GM19438 (cell line): ENCODE data around the gene TBC1D8.

ENCODE experiments used
- ATAC-seq: cut with Tn5 transposase; IDR thresholded peaks from one replicate; pipeline ENCODE4 v1.9.1; 2021; ENCODE audit warnings: low read depth; ENCODE audit not compliant: unreplicated experiment

The TBC1D8 gene

DNA sequence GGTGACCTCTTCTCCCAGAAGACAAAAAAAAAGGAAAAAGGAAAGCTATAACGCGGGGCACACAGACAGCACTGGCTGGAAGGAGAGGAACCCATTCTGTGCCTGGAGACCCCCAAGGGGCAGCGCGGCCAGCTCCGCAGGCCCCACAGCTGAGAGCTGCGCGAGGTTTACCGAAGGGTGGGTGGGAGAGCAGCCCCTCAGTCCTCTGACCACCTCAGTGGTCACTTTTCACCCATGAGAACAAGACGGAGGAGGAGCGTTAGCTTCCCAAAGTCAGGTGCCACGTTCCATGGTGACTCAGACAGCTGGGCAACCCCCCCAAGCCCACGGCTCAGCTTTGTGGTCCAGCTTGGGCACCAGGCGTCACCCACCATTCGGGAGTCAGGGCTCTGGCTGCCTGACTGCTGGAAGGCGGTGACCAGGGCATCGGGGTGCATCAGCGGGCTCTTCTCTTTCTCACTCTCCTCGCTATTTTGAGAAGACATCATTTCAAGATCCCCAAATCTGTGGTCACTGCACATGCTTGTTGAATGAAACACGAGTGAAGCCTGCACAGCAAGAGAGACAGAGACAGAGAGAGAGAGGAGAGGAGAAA lies 113.9 kb downstream of the TBC1D8 start:
- no peak for ATAC-seq

DNA sequence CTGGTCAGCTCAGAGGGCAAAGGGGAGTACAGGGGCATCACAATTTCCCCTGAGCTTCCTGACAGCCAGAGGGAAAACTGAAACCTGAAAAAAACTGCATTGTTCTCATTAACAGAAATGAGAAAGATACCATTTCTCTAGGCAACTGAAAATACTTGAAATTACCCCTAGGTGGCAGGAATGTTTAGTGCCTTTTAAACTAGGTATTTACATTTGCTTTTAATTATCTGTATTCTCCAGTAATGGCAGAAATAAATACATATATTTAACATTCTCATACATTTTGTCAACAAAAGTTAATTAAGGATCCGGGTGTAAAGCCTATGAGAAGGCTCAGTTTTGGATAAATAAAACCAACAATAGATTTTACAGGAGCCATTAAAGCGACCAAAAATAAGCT lies 114.6 kb downstream of the TBC1D8 start:
- ATAC-seq, result no peak

DNA sequence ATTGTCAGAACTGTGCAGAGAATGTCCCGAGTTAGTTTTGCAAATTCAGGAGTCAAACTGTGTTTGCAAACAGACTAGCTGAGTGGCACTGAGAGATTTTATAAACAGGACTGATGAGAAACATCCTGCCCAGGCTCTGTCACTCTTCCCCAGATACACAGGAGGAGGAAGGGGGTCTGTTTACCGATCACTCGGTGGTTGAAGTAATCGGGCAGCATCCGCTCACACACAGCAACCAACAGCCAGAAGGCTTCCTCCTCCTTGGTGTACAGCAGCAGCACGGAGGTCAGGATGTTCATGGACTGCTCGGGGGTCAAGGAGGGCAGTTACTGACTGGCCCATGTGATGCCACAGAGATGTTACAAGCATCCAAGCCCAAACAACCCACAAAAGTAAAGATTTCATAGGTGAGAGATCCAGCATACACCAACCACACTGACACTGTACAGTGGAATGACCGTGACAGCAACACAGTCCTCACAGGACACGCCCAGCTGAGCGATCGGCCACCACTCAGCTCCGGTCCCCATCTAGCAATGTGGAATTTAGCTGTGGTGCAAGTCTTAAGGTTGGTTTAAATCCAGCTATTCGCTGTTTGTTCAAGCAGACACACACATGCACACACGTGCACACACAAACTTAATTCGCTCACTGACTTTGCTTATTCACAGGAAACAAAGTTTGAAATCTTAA lies 119.0 kb downstream of the TBC1D8 start:
- ATAC-seq, result no peak

DNA sequence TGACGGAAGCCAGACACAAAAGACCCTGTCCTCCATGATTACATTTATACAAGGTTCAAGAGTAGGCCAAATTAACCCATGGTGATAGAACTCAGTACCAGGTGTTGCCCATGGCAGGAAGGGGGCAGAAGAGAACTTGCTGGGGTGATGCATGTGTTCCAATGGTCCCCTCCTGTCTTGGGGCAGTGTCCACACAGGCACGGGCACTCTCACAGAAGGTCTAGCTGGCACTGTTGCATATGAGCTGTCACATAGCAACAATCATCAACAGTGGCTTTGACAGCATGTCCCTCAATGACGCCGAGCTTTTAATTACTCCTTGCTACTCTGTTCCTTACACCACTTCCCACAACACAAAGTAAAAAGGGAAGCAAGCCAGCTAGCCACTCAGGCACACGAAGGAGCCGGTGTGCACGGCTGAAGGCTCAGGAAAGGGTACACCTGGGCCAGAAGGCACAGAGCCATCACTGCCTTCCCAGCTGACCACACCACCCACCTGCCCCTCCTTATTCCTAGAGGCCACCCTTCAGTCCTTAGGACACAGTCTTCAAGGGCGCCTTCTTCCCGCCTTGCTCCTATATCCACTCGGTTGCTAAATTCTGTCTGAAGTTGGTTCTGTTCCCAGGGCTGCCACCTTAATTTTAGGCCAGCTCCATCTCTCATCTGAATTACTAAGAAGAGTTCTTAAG lies 120.2 kb downstream of the TBC1D8 start:
- ATAC-seq, result no peak

DNA sequence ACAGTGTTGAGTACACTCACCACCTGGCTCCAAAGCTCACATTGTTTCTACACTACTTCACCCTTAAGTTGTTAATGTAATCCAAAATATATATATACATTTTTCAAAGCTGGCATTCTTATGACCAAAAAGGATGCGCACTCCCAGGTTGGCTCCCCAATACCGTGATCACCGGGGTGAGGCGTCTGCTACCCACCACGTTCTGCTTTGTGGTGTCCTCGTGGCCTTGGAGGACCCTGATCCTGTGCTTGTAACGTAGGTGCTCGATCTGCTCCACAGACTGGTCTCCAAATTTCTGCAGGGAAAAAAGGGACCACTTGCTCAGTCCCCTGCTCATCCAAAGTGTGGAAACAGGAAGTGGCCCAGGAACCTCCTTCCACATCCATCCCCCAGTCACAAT lies 123.3 kb downstream of the TBC1D8 start:
- no peak for ATAC-seq

DNA sequence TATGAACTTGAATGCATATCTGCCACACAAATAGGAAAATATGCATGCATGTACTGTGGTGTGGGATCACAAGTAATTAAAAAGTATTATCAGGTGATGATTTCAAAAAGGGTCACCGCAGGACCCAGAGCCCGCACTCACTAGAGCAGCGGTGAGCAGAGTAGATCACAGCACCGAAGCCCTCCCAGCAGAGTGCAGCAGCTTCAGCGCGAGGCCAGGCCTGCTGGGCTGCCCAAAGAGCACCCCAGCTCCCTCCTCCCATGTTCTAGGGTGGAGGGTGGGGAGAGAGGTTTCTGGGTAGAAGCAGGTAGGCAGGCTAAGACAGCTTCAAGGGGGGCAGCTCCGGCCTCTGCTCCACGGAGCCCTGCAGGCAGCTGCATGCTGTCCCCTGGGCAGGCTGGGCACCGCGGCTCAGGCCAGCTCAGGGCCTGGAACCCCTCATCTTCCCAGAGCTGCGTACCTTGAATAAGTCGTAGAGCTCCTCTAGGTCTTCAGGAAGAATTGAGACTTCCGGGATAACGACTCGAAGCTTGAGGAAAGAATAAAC lies 124.2 kb downstream of the TBC1D8 start:
- no peak for ATAC-seq

DNA sequence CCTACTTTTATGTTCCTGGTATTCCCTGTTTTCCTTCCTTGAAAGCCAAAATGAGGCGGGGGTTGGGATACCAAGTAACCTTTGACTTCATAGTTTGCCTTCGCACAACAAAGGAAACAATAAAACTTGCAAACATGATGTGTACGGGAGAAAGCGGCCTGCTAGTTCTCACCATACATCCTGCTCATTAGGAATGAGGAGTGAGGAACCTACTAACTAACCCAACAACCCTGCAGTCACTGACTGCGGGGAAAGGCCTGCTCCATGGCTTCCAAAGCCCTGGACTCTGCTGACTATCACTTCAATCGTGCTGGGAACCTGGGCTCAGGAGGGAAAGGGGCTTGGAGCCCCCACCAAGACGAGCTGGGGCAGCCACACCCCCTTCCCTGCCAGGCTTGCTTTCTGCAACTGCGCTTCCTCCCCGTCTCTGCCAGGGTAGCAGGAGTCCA lies 124.9 kb downstream of the TBC1D8 start:
- ATAC-seq, result no peak

DNA sequence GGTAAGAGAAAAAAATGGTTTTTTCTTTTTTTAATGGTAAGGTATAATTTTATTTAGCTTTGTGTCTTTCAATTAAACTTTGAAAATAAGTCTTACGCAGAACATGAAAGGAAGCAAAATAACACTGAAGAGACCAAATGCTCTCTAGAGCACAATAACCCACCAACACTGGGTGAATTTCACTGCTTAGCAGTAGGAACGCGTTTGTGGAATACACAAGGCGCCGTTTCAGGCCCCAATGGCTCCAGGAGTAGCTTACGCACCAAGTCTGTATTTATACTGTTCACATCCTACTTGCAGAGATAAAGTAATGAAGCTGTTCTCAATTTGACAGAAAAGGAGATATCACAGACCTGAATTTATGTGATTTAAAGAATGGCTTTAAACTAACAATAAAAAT lies 125.6 kb downstream of the TBC1D8 start:
- ATAC-seq, result no peak

DNA sequence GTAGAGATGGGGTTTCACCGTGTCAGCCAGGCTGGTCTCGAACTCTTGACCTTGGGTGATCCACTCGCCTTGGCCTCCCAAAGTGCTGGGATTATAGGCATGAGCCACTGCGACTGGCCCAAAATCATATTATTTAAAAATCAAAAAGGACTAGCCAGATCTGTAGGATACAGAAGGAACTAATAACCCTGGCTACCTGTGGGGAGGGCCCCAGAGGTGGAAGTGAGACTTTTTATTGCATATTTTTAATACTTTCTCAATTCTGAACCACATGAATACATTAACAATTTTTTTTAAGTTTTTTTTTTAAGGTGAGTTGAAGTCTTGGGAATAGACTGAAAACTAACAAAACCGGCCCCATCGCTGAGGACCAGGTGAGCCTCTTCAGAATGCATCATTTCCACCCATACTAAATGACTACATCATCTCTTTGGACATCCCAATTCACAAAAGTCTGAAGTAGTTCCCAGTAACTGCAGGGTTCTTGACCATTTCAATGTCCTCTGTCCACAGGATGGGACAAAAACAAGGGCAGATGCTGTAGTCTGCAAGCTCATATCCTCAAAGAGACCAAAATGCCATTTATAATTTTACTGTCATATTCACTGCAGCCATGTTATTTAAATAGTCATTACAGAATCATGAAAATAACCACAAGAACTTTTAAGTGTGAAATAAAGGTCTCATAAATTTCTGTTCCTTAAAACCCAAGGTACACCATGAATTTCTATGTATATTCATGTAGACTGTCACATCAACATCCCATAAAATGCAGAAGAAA lies 127.7 kb downstream of the TBC1D8 start:
- no peak for ATAC-seq

DNA sequence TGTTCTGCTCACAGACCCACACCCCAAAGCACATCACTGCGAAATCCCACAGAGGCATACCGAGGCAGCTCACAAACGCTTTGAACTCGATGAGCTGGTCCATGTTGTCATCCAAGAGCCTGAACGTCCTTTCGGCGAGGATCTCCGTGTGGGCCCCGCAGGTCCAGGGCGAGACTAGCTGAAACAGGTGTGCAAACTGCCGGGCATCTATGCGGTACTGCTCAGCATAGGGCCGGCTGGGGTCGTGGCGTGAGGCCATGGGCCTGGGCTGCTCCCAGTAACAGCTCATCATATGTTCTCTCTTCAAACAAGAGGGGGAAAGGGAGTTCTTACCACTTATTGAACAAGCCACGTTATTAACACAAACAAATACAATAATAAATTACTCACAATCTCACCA lies 129.0 kb downstream of the TBC1D8 start:
- ATAC-seq, result no peak

DNA sequence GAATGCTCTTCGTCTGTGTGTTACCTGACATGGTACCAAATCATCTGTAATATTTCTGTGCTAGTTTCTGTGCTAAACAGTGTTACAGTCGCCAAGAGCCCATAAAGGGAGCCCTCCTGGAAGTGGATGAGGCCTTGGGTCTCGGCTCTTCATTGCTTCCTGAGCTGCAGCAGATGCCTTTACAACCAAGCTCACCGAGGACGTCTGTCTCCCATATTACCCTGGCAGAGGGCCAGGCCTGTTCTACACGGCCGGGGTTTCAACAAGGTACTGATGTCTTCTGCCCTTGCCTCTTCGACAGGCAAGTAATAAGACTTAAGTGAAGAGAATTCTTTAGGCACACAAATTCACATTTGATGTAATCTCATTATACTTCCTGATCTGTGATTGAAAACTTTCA lies 132.2 kb downstream of the TBC1D8 start:
- ATAC-seq, result no peak

DNA sequence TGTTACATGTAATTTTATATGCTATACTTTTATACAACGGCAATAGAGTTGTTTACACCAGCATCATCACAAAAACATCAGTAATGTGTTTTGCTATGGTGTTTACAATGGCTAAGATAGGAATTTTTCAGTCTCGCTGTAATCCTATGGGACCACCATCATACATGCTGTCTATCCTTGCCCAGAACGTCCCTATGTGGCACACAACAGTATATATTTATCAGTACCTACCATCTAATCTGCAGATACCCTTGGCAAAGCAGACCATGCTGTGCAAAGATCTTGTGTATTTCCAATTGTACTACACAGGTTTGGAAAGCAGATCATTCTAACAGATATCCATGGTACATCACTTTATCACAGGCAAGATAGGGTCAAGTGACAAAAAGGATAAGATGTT lies 133.8 kb downstream of the TBC1D8 start:
- ATAC-seq, result no peak

DNA sequence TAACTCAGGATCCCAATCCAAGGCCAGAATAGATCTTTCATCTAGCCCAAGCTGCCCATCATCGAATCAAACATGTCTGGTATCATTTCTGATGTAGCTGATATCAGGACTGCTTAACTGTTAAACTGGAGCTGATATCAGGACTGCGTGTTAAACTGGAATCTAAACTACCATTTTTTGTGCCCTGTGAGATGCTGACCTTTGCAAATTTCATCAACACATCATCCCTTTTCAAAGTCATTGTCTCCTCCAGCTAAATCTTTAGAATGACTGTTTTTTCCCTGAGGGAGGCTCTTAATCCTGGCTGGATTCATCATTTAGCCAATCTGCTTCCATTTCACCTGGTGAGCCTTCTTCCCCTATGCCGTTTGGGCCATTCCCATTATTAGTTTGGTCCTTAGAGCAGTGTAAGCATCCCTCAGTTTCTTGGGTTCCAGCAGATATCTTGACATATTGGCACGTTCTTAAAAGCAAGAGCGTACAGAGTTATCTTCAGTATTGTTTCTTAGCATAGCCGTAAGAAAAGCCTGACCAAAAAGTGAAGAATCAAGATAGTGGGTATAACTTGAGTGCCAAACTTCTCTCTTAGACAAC lies 136.8 kb downstream of the TBC1D8 start:
- no peak for ATAC-seq

DNA sequence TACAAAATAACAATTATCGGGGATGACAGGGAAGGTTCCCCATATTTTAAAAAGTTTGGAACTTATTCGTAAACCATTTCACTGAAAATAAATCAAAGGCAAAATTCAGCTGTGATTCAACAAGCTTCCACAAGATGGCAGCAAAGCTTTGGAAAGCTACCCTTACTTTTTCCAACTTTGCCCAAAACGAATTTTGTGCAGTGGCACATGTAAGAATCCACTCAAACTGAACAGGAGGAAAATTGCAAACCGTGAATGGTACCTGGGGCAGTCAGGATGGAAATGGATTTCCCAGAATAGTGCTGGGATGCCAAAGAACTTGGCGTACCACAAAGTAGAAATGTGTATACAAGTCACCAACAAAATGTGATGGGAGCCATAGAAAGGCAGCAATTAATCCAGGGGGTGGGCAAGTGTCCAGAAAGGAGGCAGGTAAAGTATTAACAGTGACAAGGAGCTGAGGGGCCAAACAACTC lies 138.4 kb downstream of the TBC1D8 start:
- no peak for ATAC-seq

DNA sequence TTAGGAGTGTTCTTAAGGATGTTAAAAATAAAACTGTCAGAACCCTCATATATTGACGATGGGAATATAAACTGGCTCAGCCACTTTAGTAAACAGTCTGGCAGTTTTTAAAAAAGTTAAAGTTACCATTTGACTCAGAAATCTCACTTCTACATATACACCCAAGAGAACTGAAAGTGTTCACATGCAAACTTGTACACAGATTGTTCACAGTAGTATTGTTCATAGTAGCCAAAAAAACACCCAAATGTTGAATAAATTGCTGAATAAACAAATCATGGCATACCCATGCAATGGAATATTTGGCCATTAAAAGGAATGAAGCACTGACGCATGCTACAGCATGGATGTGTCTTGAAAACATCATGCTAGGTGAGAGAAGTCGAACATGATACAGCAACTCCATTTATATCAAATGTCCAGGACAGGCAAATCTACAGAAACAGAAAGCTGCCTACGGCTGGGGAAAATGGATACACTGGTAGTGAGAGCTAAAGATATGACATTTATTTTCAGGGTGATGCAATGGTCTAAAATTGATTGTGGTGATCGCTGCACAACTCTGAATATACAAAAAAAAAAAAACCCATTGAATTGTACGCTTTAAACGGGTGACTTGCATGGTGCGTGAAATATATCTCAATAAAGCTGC lies 139.0 kb downstream of the TBC1D8 start:
- peak; percentile 80 for ATAC-seq

DNA sequence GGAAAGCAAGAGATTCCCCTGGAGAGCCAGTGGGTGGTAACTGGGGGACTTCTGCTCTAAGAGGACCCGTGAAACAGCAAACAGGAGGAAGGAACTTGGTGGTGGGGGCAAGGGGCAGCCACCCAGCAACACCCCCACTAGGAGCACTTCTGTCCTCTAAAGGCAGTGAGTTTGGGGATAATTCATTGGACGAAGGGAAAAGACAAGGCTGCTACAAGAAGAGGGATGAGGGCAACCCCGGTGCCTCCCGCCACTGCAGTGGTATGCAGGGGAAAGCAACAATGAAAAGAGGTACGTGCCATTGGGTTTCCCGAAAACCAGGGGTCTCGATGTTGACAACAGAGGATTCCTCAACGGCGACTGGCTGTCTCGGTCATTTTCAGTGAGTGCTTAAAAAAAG lies 140.0 kb downstream of the TBC1D8 start:
- ATAC-seq, result no peak

DNA sequence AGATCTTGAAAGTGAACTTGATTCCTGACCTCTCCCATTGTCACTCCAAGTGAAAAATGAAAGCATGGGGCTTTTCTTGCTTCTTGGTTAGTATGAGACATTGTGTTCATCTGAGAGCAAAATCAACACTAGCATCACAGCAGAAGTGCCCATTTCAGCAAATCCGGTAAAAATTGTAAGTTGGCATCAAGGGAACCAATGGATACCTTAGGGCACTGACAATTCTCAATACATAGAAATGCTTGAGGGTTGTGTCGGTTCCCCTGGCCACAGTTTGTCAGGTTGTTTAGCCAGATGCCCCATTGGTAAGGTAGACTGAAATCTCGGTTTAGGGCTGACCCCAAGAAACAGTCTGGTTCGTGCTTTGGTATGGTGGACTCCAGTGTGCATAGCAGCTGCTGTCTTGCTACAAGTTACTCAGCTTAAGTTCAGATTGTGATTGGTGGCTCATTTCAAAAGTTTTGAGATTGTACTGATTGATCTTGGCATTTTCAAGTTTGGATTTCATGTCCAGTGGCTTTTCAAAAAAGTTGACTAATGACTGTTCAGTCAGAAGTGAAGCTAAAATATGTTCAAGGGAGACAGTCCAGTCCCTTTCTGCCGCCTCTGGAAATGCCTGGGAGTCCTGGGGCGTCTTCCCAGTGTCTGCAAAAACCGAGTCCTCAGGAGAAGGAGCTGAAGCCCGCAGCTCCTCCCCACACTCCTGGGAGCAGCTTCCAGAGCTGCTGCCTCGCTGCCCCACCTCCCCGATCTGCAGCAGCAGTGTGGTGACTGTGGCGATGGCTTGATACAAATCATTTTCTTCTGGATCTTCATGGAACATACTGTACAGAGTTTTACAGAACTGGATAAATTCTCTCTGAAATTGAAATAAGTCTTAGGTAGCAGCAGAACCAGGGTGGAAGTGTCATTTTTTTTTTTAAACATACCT lies 143.5 kb downstream of the TBC1D8 start:
- no peak for ATAC-seq

DNA sequence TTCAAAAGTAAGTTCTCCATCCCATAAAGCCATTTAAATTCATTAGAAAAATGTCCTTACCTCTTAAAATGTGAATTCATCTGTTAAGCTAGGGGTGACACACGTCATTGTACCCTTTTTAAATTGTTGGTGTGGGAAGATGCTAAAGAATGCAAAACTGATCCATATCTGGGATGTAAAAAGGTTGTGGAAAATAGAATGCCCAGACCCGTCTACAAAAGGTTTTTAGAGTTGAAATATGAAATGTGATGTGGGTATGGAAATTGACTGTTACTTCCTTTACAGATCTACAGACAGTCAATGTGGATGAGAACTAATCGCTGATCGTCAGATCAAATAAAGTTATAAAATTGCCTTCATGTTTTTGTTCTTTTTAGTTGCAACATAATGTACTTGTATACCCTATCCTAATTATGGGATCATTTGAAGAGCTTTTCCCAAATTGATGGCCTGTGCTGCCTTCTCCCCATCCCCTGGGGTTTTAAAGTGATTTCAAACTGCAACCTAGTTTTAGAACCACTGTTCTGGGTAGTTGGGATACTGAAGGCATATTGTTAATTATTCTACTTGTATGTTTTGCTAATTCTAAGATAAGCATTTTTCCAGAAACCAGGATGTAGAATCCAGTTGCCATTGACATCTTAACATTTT lies 145.0 kb downstream of the TBC1D8 start:
- no peak for ATAC-seq
